ENCODE data around the gene OSBPL3.

GRCh38 chr7:24748521-24748920 lies 231.5 kb downstream of the OSBPL3 start:
- TF ChIP-seq CTCF (IDR thresholded peaks at IDR 0.05 in 8 of 11, conservative IDR thresholded peaks at IDR 0.05 in 3 of 11) (no peak), POLR2A (IDR thresholded peaks at IDR 0.05) (no peak)
